Measurements from ENCODE around the gene CELF5.

Gene CELF5

DNA sequence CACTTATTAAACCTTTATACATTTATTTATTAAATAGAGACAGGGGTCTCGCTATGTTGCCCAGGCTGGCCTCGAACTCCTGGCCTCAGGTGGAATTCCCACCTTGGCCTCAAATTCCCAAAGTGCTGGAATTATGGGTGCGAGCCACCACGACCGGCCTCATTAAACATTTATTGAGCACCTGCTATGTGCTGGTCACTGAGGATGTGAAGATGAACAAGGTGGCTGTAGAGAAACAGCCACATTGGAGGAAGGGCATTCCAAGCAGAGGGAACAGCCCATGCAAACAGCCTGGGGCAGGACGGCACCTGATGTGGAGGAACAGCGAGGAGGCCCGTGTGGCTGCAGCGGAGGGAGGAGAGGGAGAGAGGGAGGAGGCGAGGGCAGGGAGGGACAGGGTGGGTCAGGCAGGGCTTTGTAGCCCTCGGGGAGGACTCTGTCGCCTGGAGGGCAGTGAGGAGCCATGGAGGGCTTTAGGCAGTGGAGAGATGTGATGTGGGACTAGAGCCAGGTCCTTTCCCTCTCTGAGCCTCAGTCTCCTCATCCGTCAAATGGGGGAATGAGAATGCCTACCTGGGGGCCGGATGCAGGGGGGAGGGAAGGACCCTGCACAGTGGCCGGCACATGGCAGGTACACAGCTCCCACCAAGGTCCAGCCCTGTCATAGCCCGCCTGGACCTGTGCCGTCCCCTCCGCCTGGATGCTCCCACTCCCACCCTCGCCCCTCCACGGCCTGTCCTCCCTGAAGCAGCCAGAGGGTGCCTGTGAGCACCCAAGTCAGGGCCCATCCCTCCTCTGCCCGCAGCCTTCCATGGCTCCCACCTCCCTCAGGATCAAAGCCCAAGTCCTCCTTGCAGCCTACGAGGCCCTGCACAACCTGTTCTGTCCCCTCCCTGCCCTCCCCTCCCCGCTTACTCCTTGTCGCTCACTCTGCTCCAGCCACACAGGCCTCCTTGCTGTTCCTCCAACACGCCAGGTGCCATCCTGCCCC, 120.4 kb downstream of the CELF5 start:
- DNase-seq (ENCODE audit: low read depth): no peak

DNA sequence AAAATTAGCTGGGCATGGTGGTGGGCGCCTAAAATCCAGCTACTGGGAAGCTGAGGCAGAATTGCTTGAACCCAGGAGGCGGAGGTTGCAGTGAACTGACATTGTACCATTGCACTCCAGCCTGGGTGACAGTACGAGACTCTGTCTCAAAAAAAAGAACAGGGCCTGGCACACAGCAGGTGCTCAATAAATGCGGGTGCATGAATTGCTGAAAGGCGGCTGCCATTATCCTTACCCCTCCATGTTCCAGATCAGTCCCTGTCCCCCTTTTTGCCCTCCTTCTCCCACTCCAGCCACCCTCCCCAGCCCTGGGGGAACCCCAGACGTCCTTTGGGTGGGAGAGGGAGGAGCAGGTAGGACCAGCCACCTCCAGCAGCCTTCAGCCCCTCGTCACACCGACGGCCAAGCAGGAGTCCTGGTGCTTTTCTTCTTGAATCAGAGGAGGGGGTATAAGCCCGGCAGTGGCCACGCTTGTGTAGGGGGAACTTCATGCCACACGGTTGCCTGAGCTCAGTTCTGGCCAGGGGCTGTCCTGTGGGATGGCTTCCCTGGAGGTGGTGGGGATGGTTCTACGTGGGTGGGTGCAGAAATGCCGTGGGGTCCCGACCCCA, 121.5 kb downstream of the CELF5 start:
- no peak for DNase-seq (ENCODE audit: low read depth)

Measured in EH (cell line).